Measurements from ENCODE around the gene NUAK1. TPM values are rescaled to one million over a fixed set of nuclear protein-coding genes. Genes with fewer than 3 reads are reported as not detected.

NUAK1 gene
- total RNA-seq, 4 donors from 2014 or later = 0.75 to 14.7 (median 3.5) TPM

GRCh38 chr12:106040521-106040920 is 98.2 kb downstream of the NUAK1 start:
- Histone ChIP-seq H3K4me1 (no peaks in the 10 kb centered on the region), H3K27ac (no peak overlapping the region), H3K9me3 (no peaks in the 10 kb centered on the region), H3K36me3 (no peaks in the 10 kb centered on the region), H3K27me3 (no peaks in the 10 kb centered on the region), H3K4me3 (no peak overlapping the region)
- no peak for TF ChIP-seq EP300 (IDR thresholded peaks at IDR 0.05; ENCODE audit: low read depth)
- no peak for TF ChIP-seq POLR2AphosphoS5 (IDR thresholded peaks at IDR 0.05)
- no peak for TF ChIP-seq CTCF (IDR thresholded peaks at IDR 0.05)
- no peak for TF ChIP-seq POLR2A (IDR thresholded peaks at IDR 0.05)
- in situ Hi-C loops (cut with MboI; ENCODE audit: low pct_ligation_motif_present in 1 of 4, low pct_unique_long_range_greater_than_20kb in 1 of 4, low sequenced_read_pairs in 3 of 4) = no loop called here
- intact Hi-C loops (cut with DNase I; ENCODE audit: low total_unique reads) = no loop called here
- no peak for DNase-seq
- WGBS, 2 donors (ENCODE audit: low coverage in 1 of 2) = 84% methylated on average over 7 of the region's 7 CpGs; no CpG with 5 or more reads in 1 of the 2 donors

DNA sequence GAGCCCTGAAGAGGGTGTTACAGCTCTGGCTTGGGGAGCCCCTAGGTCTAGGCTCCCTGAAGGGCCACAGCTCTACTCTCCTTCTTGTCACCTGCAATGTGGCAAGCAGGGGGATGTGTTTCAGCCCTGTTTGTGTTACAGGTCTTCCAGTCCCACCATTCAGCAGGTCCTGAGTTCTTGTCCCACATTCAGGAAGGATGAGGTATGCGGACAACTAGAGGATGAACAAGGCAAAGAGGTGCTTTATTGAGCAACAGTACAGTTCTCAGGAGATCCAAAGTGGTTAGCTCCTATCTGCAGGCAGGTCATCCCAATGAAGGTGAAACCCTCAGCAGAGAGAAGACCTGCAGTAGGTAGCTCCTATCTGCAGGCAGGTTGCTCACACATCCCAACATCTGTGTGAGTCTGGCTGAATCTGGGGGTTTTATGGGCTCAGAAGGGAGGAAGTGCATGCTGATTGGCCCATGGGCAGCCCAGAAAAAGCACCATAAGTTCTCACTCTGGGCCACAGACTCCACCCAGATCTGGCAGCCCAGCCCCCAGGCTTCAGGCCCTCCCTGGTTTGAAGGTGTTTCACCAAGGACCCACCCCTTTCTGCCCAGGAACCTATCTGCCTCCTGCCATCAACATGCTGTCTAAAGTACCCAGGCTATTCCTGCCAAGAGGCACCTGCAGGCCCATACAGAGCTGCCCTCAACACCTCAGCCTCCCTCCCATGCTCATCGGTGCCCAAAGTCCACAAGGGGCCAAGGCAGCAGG is 98.9 kb downstream of the NUAK1 start:
- Histone ChIP-seq H3K36me3 (no peaks in the 10 kb centered on the region), H3K9me3 (no peaks in the 10 kb centered on the region), H3K4me3 (no peak overlapping the region), H3K4me1 (no peaks in the 10 kb centered on the region), H3K27ac (no peak overlapping the region), H3K27me3 (no peaks in the 10 kb centered on the region)
- WGBS, 2 donors (ENCODE audit: low coverage in 1 of 2) = 90% methylated on average over 2 of the region's 2 CpGs; no CpG with 5 or more reads in 1 of the 2 donors
- in situ Hi-C loops (cut with MboI; ENCODE audit: low pct_ligation_motif_present in 1 of 4, low pct_unique_long_range_greater_than_20kb in 1 of 4, low sequenced_read_pairs in 3 of 4) (no loop called here), intact Hi-C loops (cut with DNase I; ENCODE audit: low total_unique reads) (no loop called here)
- TF ChIP-seq CTCF (IDR thresholded peaks at IDR 0.05) = no peak
- TF ChIP-seq EP300 (IDR thresholded peaks at IDR 0.05; ENCODE audit: low read depth) = no peak
- no peak for TF ChIP-seq POLR2A (IDR thresholded peaks at IDR 0.05)
- TF ChIP-seq POLR2AphosphoS5 (IDR thresholded peaks at IDR 0.05) = no peak
- no peak for DNase-seq

DNA sequence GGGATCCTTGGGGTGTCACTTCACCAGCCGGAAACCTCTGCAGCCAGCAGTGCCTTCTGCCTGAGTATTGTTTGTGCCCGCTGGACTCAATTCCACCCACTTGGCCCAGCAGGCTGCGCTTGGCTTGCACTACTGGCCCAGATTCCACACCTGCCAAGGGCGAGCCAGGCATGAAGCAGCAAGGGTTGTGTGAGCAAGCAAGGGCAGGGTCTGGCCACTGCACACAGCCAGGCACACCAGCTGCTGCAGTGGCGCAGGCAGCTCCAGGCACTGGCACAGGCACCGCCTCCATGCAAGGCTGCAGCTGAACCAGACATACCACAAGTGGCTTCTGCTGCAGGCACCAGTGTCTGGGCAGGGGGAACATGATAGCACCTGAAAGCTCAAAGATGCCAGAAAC is 99.5 kb downstream of the NUAK1 start:
- Histone ChIP-seq H3K27ac (no peak overlapping the region), H3K36me3 (no peaks in the 10 kb centered on the region), H3K27me3 (no peaks in the 10 kb centered on the region), H3K4me1 (no peaks in the 10 kb centered on the region), H3K9me3 (no peaks in the 10 kb centered on the region), H3K4me3 (no peak overlapping the region)
- 83 to 96% methylated on average over 1 to 6 of the region's 6 CpGs for WGBS, 2 donors (ENCODE audit: low coverage in 1 of 2)
- TF ChIP-seq POLR2AphosphoS5 (IDR thresholded peaks at IDR 0.05) (no peak), POLR2A (IDR thresholded peaks at IDR 0.05) (no peak), EP300 (IDR thresholded peaks at IDR 0.05; ENCODE audit: low read depth) (no peak), CTCF (IDR thresholded peaks at IDR 0.05) (no peak)
- in situ Hi-C loops (cut with MboI; ENCODE audit: low pct_ligation_motif_present in 1 of 4, low pct_unique_long_range_greater_than_20kb in 1 of 4, low sequenced_read_pairs in 3 of 4) = no loop called here
- DNase-seq = no peak
- intact Hi-C loops (cut with DNase I; ENCODE audit: low total_unique reads) = no loop called here

GRCh38 chr12:106037524-106038298 is 101.0 kb downstream of the NUAK1 start:
- Histone ChIP-seq H3K4me3 (no peak overlapping the region), H3K27ac (no peak overlapping the region), H3K4me1 (no peaks in the 10 kb centered on the region), H3K9me3 (no peaks in the 10 kb centered on the region), H3K27me3 (no peaks in the 10 kb centered on the region), H3K36me3 (no peaks in the 10 kb centered on the region)
- no peak for TF ChIP-seq EP300 (IDR thresholded peaks at IDR 0.05; ENCODE audit: low read depth)
- TF ChIP-seq POLR2AphosphoS5 (IDR thresholded peaks at IDR 0.05) = no peak
- no peak for TF ChIP-seq CTCF (IDR thresholded peaks at IDR 0.05)
- TF ChIP-seq POLR2A (IDR thresholded peaks at IDR 0.05) = no peak
- in situ Hi-C loops (cut with MboI; ENCODE audit: low pct_ligation_motif_present in 1 of 4, low pct_unique_long_range_greater_than_20kb in 1 of 4, low sequenced_read_pairs in 3 of 4) (no loop called here), intact Hi-C loops (cut with DNase I; ENCODE audit: low total_unique reads) (no loop called here)
- no peak for DNase-seq
- 52 to 77% methylated on average over 3 to 4 of the region's 4 CpGs for WGBS, 2 donors (ENCODE audit: low coverage in 1 of 2)
